DOHH2 (cell line): ENCODE data around the gene PCDH15.

Source experiments
- H3F3A ChIP-seq: fragments of 200-600 bp; sonication (generic), shearing (Covaris generic); 2 replicates; pipeline ENCODE4 v1.6.0; 2016; ENCODE audit warnings: antibody characterized with exemption, mild to moderate bottlenecking; ENCODE audit not compliant: control insufficient read depth, insufficient read depth
- H3K27ac ChIP-seq: fragments of 200-600 bp; sonication (generic); 2 replicates; pipeline ENCODE4 v1.5.1; 2014; ENCODE audit warnings: low read depth, mild to moderate bottlenecking, low read length, moderate library complexity
- H3K27me3 ChIP-seq: fragments of 200-600 bp; sonication (generic); 2 replicates; pipeline ENCODE4 v1.6.1; 2014; ENCODE audit warnings: mild to moderate bottlenecking, low read length, mixed read lengths; ENCODE audit not compliant: control insufficient read depth
- H3K36me3 ChIP-seq: fragments of 200-600 bp; sonication (generic); 2 replicates; pipeline ENCODE4 v1.6.1; 2014; ENCODE audit warnings: mild to moderate bottlenecking, low read length, moderate library complexity, mixed read lengths; ENCODE audit not compliant: control insufficient read depth
- H3K4me1 ChIP-seq: fragments of 200-600 bp; sonication (generic); 2 replicates; pipeline ENCODE4 v1.6.1; 2014; ENCODE audit warnings: mild to moderate bottlenecking, low read length, mixed read lengths; ENCODE audit not compliant: control insufficient read depth
- H3K4me2 ChIP-seq: fragments of 200-600 bp; sonication (generic); 2 replicates; pipeline ENCODE4 v1.6.0; 2014; ENCODE audit warnings: mild to moderate bottlenecking, low read length, moderate library complexity
- H3K4me3 ChIP-seq: fragments of 200-600 bp; sonication (generic); 2 replicates; pipeline ENCODE4 v1.5.1; 2014; ENCODE audit warnings: mild to moderate bottlenecking, low read length, mixed read lengths
- H3K79me2 ChIP-seq: fragments of 200-600 bp; sonication (generic); 2 replicates; pipeline ENCODE4 v1.6.1; 2014; ENCODE audit warnings: mild to moderate bottlenecking, low read length, mixed read lengths; ENCODE audit not compliant: control insufficient read depth
- H3K9me2 ChIP-seq: fragments of 200-600 bp; sonication (generic); replicated peaks from 2 replicates; pipeline ENCODE4 v1.6.1; 2014; ENCODE audit warnings: mild to moderate bottlenecking, low read length, mixed read lengths; ENCODE audit not compliant: control insufficient read depth
- H3K9me3 ChIP-seq: fragments of 200-600 bp; sonication (generic); 2 replicates; pipeline ENCODE4 v1.6.1; 2014; ENCODE audit warnings: antibody characterized with exemption, low read length, mixed read lengths; ENCODE audit not compliant: control insufficient read depth, insufficient read depth
- H4K20me1 ChIP-seq: fragments of 200-600 bp; sonication (generic); 2 replicates; pipeline ENCODE4 v1.6.0; 2014; ENCODE audit warnings: low read depth, mild to moderate bottlenecking, antibody characterized with exemption, low read length, moderate library complexity; ENCODE audit not compliant: control insufficient read depth, insufficient read depth
- CTCF ChIP-seq: fragments of 200-600 bp; sonication (generic); IDR thresholded peaks from one replicate; pipeline ENCODE4 v1.5.1; 2014; ENCODE audit warnings: antibody characterized with exemption, mild to moderate bottlenecking, low read depth, low read length; ENCODE audit not compliant: poor library complexity, severe bottlenecking
- EZH2phosphoT487 ChIP-seq: fragments of 200-600 bp; sonication (generic); IDR thresholded peaks from 2 replicates; pipeline ENCODE4 v1.6.1; 2017; ENCODE audit warnings: borderline replicate concordance, mild to moderate bottlenecking, antibody characterized with exemption, low read length, moderate library complexity, mixed read lengths

Gene PCDH15

GRCh38 chr10:53894145-53894544 is 906.9 kb downstream of the PCDH15 start:
- Histone ChIP-seq H3K79me2 (no peaks in the 10 kb centered on the region), H3K4me2 (no peak overlapping the region), H4K20me1 (no peaks in the 10 kb centered on the region), H3K9me2 (no peaks in the 10 kb centered on the region), H3K4me3 (no peak overlapping the region), H3K9me3 (no peaks in the 10 kb centered on the region), H3K4me1 (no peaks in the 10 kb centered on the region), H3F3A (no peaks in the 10 kb centered on the region), H3K27ac (no peak overlapping the region), H3K36me3 (no peaks in the 10 kb centered on the region), H3K27me3 (no peaks in the 10 kb centered on the region)
- TF ChIP-seq EZH2phosphoT487 (no peak), CTCF (no peak)

- H4K20me1 ChIP-seq = no peaks in the 10 kb centered on the region
- no peaks in the 10 kb centered on the region for H3K79me2 ChIP-seq
- no peaks in the 10 kb centered on the region for H3K9me2 ChIP-seq
- no peaks in the 10 kb centered on the region for H3K4me1 ChIP-seq
- no peaks in the 10 kb centered on the region for H3K9me3 ChIP-seq
- H3K4me2 ChIP-seq = no peak overlapping the region
- TF ChIP-seq EZH2phosphoT487 (no peak), CTCF (no peak)
- no peaks in the 10 kb centered on the region for H3K27me3 ChIP-seq
- H3K27ac ChIP-seq = no peak overlapping the region
- H3K4me3 ChIP-seq = no peak overlapping the region
- no peaks in the 10 kb centered on the region for H3F3A ChIP-seq
- H3K36me3 ChIP-seq = no peaks in the 10 kb centered on the region
Measured at GRCh38 chr10:53893061-53893460, 908.0 kb downstream of the PCDH15 start.

- no peak overlapping the region for H3K4me2 ChIP-seq
- H3K27ac ChIP-seq = no peak overlapping the region
- H3F3A ChIP-seq = no peaks in the 10 kb centered on the region
Measured at GRCh38 chr10:53886325-53887300, 914.4 kb downstream of the PCDH15 start.

More at GRCh38 chr10:53886325-53887300, 914.4 kb downstream of the PCDH15 start:
- no peaks in the 10 kb centered on the region for H3K9me2 ChIP-seq
- no peaks in the 10 kb centered on the region for H3K27me3 ChIP-seq
- H3K79me2 ChIP-seq = no peaks in the 10 kb centered on the region
- no peaks in the 10 kb centered on the region for H3K9me3 ChIP-seq
- H3K4me1 ChIP-seq = no peaks in the 10 kb centered on the region
- H3K4me3 ChIP-seq = no peak overlapping the region
- H3K36me3 ChIP-seq = no peaks in the 10 kb centered on the region
- TF ChIP-seq EZH2phosphoT487 (no peak), CTCF (no peak)
- no peaks in the 10 kb centered on the region for H4K20me1 ChIP-seq
